Omental fat pad (tissue), 4 donors: Measurements from ENCODE around the gene NBAS. TPM values are rescaled to one million over a fixed set of nuclear protein-coding genes. Genes with fewer than 3 reads are reported as not detected.

Source experiments
- ATAC-seq: fragments of 150-250 bp; one replicate; pipeline ENCODE4 v1.9.1; 2016; ENCODE audit warnings: mild to moderate bottlenecking, moderate library complexity; ENCODE audit not compliant: low FRiP score
- DNase-seq: peaks from one replicate; pipeline ENCODE4 v3.0.0-alpha.2; 2019; ENCODE audit warnings: low spot score
- total RNA-seq, 4 donors: library from RNA; depleted of rRNA; stranded (reverse); fragments of >200 nt; gene quantifications; one replicate each; pipeline ENCODE4 v1.1.0, GENCODE V29; 2016
- TF ChIP-seq, protein P1 (sequence below), 3 donors: fragments of 450-650 bp; IDR thresholded peaks; one replicate each; pipeline ENCODE4 v1.5.1; 2016 to 2017; ENCODE audit warnings: antibody characterized with exemption in 3 of 3, mild to moderate bottlenecking in 3 of 3, moderate library complexity in 2 of 3

NBAS gene
- total RNA-seq, 4 donors from 2014 or later = 29.4 to 57.7 (median 38.2) TPM

- ATAC-seq (no peak), DNase-seq (no peak)
- TF ChIP-seq, protein P1, sequence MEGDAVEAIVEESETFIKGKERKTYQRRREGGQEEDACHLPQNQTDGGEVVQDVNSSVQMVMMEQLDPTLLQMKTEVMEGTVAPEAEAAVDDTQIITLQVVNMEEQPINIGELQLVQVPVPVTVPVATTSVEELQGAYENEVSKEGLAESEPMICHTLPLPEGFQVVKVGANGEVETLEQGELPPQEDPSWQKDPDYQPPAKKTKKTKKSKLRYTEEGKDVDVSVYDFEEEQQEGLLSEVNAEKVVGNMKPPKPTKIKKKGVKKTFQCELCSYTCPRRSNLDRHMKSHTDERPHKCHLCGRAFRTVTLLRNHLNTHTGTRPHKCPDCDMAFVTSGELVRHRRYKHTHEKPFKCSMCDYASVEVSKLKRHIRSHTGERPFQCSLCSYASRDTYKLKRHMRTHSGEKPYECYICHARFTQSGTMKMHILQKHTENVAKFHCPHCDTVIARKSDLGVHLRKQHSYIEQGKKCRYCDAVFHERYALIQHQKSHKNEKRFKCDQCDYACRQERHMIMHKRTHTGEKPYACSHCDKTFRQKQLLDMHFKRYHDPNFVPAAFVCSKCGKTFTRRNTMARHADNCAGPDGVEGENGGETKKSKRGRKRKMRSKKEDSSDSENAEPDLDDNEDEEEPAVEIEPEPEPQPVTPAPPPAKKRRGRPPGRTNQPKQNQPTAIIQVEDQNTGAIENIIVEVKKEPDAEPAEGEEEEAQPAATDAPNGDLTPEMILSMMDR (IDR thresholded peaks at IDR 0.05) = no peak
Observed at GRCh38 chr2:15126373-15126772, 434.8 kb downstream of the NBAS start.

- DNase-seq (no peak), ATAC-seq (no peak)
- TF ChIP-seq, protein P1 (IDR thresholded peaks at IDR 0.05) = no peak
Observed at GRCh38 chr2:15122915-15123314, 438.2 kb downstream of the NBAS start.

GRCh38 chr2:15120631-15121030 is 440.5 kb downstream of the NBAS start:
- ATAC-seq = no peak

GRCh38 chr2:15119722-15120175 is 441.4 kb downstream of the NBAS start:
- no peak for ATAC-seq
- TF ChIP-seq, protein P1 (IDR thresholded peaks at IDR 0.05) = no peak
- DNase-seq = no peak

More at GRCh38 chr2:15120631-15121030, 440.5 kb downstream of the NBAS start:
- TF ChIP-seq, protein P1 (IDR thresholded peaks at IDR 0.05) = no peak
- DNase-seq = no peak

DNA sequence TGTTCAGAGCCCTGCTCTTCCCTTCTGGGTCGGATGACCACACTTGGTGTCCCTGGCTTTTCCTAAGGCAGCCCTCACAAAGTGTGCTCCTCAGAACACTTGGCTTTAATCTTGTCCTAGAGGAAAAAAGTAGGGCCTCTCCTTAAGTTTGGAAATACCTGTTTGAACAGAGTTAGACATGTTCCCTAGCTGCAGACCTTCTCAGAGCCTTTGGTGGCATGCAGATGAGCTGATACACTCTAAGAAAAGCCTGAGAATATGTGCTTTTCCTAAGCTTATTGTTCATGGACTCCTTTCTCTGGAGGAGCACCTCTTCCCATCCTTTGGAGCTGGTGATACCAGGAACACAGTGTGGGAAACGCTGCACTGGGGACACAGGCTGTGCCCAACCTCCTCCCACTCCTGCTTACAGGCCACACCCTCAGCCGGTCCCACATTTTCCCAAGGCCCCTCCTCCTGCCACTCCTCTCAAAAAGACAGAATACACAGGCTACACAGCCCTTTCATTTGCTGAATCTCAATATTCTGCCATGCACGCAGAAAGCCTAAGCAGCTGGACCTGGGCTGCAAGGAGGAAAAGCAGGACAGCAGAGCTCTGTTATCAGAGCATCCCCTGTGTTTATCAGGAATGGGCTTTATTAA is 443.6 kb downstream of the NBAS start:
- no peak for ATAC-seq
- no peak for DNase-seq
- TF ChIP-seq, protein P1 (IDR thresholded peaks at IDR 0.05) = no peak

Other genes starting within 250 kb of the NBAS start
- gene DDX1, start 30.5 kb upstream of the NBAS start, total RNA-seq = 10 to 100 TPM; 48.7 to 60.0 (median 55.1) TPM